Kidney (tissue), 14 donors: Measurements from ENCODE around the gene MAN1A1. TPM values are rescaled to one million over a fixed set of nuclear protein-coding genes. Genes with fewer than 3 reads are reported as not detected.

ENCODE experiments used
- DNase-seq, 5 donors: peaks; one replicate each; pipeline ENCODE4 v3.0.0-alpha.2; 2013 to 2020
- FAIRE-seq: peaks from 2 replicates; lab custom pipeline; 2012; peaks lifted over from hg19 to GRCh38; lab: Jason Lieb, UNC
- H3K27ac ChIP-seq, 2 donors: one replicate each; pipeline ENCODE4 v1.7.0; 2013; ENCODE audit warnings: low read depth in 2 of 2, low read length in 2 of 2, inconsistent platforms in 1 of 2
- H3K27me3 ChIP-seq: one replicate; pipeline ENCODE4 v1.7.1; 2013; ENCODE audit warnings: low read length, inconsistent platforms; ENCODE audit not compliant: control insufficient read depth, insufficient read depth
- H3K36me3 ChIP-seq, 3 donors: one replicate each; pipeline versions ENCODE4 v1.7.0 to v1.7.1; 2013; ENCODE audit warnings: low read length in 3 of 3, control low read depth in 1 of 3, inconsistent platforms in 1 of 3; ENCODE audit not compliant: insufficient read depth in 3 of 3, control insufficient read depth in 2 of 3
- H3K4me1 ChIP-seq, 3 donors: one replicate each; pipeline versions ENCODE4 v1.7.0 to v1.7.1; 2013; ENCODE audit warnings: low read length in 3 of 3, inconsistent platforms in 1 of 3, low read depth in 1 of 3; ENCODE audit not compliant: control insufficient read depth in 2 of 3, insufficient read depth in 2 of 3
- H3K4me3 ChIP-seq, 3 donors: one replicate each; pipeline versions ENCODE4 v1.7.0 to v1.8.1; 2013; ENCODE audit warnings: low read length in 3 of 3, control low read depth in 1 of 3, inconsistent platforms in 1 of 3
- H3K9ac ChIP-seq, 3 donors: one replicate each; pipeline versions ENCODE4 v1.7.0 to v1.7.1; 2013; ENCODE audit warnings: low read length in 3 of 3, control low read depth in 1 of 3, inconsistent platforms in 1 of 3
- H3K9me3 ChIP-seq, 3 donors: one replicate each; pipeline versions ENCODE4 v1.7.0 to v1.7.1; 2013; ENCODE audit warnings: low read length in 3 of 3, control low read depth in 1 of 3, inconsistent platforms in 1 of 3; ENCODE audit not compliant: control insufficient read depth in 2 of 3, insufficient read depth in 1 of 3
- intact Hi-C: fragments of 100-400 bp; cut with DNase I; formaldehyde crosslinking; loops from one replicate; pipeline ENCODE4 v1.11.1; 2022
- polyA plus RNA-seq: library from polyadenylated mRNA; stranded (reverse); fragments of 350-450 nt; fragmentation: Illumina TruSeq; extraction: RNeasy Lipid Tissue Mini Kit (QIAGEN cat#74804); gene quantifications from one replicate; pipeline ENCODE4 v1.2.3, GENCODE V29; 2014; ENCODE audit warnings: low read depth, low replicate concordance; ENCODE audit not compliant: insufficient read depth
- total RNA-seq: library from RNA; stranded (reverse); fragmentation: NEBNext Ultra II Directional; extraction: Animal tissue kit (Norgen Biotek cat#: 25700); gene quantifications from one replicate; pipeline ENCODE4 v1.2.1, GENCODE V29; 2021
- TF ChIP-seq, protein P1 (sequence below): IDR thresholded peaks from 3 replicates; pipeline ENCODE4 v1.5.1; 2012; ENCODE audit warnings: mild to moderate bottlenecking, moderate library complexity, borderline replicate concordance; ENCODE audit not compliant: insufficient read depth; ENCODE audit errors: extremely low read depth
- donor health status: control.
- donor health status: control.
- donor health status: control.
- donor health status: control.
- donor health status: control.
- donor health status: DM: yes; HTN: yes; CAD: no.
- donor health status: Normal renal cell carcinoma (clear cell type).

Gene MAN1A1
- total and polyA plus RNA-seq, 2 donors from 2014 or later = 30.4 to 68.5 TPM

DNA sequence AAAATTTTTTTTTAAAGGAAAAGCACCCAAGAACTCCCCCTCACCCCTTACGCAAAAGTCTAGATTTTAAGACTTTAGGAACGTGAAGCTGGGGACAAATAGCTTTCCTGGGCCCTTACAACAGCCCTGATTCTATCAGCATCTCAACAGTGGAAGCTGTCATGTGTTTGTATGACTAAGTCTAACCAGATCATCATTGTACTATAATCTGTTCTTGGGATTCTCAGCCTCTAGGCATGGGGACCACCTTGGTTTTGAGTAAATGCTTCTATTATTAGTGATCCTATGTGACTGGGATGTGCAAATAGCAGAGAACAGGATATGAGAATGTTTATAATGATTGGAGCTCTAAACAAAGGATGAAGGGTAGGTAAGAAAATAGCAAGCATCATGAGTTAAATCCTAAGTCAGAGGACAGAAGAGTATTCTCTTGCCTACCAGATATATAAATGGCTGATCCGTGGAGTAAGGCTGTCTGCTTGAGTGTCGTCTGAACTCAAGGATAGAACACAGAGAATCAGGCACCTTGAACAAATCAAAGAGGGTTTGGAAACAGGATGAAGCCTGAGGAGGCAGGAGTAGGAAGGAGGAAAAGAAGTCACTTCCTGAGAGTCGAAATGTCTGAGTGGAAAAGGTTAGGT lies 165.4 kb downstream of the MAN1A1 start:
- no peak for DNase-seq
- TF ChIP-seq, protein P1, sequence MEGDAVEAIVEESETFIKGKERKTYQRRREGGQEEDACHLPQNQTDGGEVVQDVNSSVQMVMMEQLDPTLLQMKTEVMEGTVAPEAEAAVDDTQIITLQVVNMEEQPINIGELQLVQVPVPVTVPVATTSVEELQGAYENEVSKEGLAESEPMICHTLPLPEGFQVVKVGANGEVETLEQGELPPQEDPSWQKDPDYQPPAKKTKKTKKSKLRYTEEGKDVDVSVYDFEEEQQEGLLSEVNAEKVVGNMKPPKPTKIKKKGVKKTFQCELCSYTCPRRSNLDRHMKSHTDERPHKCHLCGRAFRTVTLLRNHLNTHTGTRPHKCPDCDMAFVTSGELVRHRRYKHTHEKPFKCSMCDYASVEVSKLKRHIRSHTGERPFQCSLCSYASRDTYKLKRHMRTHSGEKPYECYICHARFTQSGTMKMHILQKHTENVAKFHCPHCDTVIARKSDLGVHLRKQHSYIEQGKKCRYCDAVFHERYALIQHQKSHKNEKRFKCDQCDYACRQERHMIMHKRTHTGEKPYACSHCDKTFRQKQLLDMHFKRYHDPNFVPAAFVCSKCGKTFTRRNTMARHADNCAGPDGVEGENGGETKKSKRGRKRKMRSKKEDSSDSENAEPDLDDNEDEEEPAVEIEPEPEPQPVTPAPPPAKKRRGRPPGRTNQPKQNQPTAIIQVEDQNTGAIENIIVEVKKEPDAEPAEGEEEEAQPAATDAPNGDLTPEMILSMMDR = no peak
- Histone ChIP-seq H3K9me3 (no peaks in the 10 kb centered on the region), H3K9ac (no peak overlapping the region), H3K4me1 (no peaks in the 10 kb centered on the region), H3K27ac (no peak overlapping the region), H3K36me3 (peaks cover 0 to 31% (median 11%) of the 10 kb centered on the region in 3 donors), H3K27me3 (no peaks in the 10 kb centered on the region), H3K4me3 (no peak overlapping the region)
- no peak for FAIRE-seq
- intact Hi-C loops = no loop called here

DNA sequence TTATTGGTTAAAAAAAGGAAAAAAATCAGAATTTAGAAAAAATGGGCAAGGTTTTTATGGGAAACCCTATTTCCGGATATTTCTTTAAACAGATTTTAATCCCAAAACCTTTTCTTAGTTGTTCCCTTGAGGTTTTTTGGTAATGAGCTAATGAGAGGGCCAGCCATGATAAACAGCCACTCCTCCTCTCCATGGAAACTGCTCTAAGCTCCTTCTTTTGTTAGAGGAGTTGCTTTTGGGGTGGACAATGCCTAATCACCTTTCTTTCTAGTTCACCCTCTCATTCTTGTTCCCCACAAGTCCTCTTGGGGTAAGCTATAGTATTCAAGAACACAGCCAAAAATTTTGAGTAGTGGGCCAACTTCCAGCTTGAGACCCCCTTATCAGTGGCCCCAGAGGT lies 166.1 kb downstream of the MAN1A1 start:
- Histone ChIP-seq H3K27ac (no peak overlapping the region), H3K9me3 (no peaks in the 10 kb centered on the region), H3K4me1 (no peaks in the 10 kb centered on the region), H3K9ac (no peak overlapping the region), H3K4me3 (no peak overlapping the region), H3K27me3 (no peaks in the 10 kb centered on the region), H3K36me3 (peaks cover 0 to 26% (median 11%) of the 10 kb centered on the region in 3 donors)
- FAIRE-seq (no peak), DNase-seq (no peak)
- TF ChIP-seq, protein P1 = no peak
- intact Hi-C loops = no loop called here

DNA sequence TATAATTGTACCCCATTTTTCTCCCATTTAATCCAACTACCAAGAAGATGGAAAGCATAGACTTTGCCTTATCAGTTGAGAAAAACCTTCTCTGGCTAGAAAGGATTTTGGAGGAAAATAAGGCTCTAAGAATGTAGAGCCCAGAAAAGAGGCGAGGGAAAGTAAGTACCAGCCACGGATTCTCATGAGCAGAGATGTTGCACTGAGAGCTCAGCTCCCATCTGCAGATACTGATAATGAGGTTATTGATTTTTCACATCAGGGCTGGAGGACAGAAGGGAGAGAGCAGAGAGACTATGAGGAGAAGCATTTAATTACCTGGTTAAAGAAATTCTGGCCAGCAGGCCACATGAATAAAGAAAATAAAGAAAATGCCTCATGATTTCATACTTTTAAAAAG lies 166.7 kb downstream of the MAN1A1 start:
- intact Hi-C loops = no loop called here
- DNase-seq = no peak
- Histone ChIP-seq H3K27ac (no peak overlapping the region), H3K27me3 (no peaks in the 10 kb centered on the region), H3K9ac (no peak overlapping the region), H3K4me1 (no peaks in the 10 kb centered on the region), H3K9me3 (no peaks in the 10 kb centered on the region), H3K4me3 (no peak overlapping the region), H3K36me3 (peaks cover 0 to 23% (median 11%) of the 10 kb centered on the region in 3 donors)
- FAIRE-seq = no peak
- TF ChIP-seq, protein P1 = no peak
